Prostate gland (tissue), 2 donors: ENCODE data around the gene SLC34A3.

ENCODE experiments used
- CTCF ChIP-seq, 4 experiments: fragments of 200-600 bp in 2 of 4; fragments of 450-650 bp in 2 of 4; sonication (generic) in 2 of 4; IDR thresholded peaks; 1 replicate in 3 of 4; 2 replicates in 1 of 4; pipeline ENCODE4 v1.5.1; 2016 to 2019; ENCODE audit warnings: antibody characterized with exemption in 4 of 4, mild to moderate bottlenecking in 2 of 4, moderate library complexity in 2 of 4
- POLR2A ChIP-seq: fragments of 450-650 bp; IDR thresholded peaks from one replicate; pipeline ENCODE4 v1.6.1; 2016; ENCODE audit warnings: antibody characterized with exemption, mild to moderate bottlenecking

- no peak for TF ChIP-seq CTCF (IDR thresholded peaks at IDR 0.05)
- TF ChIP-seq POLR2A = no peak
Observed at GRCh38 chr9:137234055-137234697, 3.5 kb downstream of the SLC34A3 start.
